HT-29 (cell line): ENCODE results near the gene EML4. TPM values are rescaled to one million over a fixed set of nuclear protein-coding genes. Genes with fewer than 3 reads are reported as not detected.

Source experiments
- DNase-seq: peaks from one replicate; pipeline ENCODE4 v3.0.0-alpha.2; 2015; ENCODE audit warnings: low spot score
- total RNA-seq: library from RNA; depleted of rRNA; stranded (reverse); fragments of >200 nt; shearing (Covaris generic); gene quantifications from 2 replicates; pipeline ENCODE4 v1.2.3, GENCODE V29; 2014

Gene EML4
- total RNA-seq, 1 experiment from 2014 or later, result 80.0 TPM

- DNase-seq, result no peak
Measured at GRCh38 chr2:42350434-42351063, 181.4 kb downstream of the EML4 start.

- no peak for DNase-seq
Measured at GRCh38 chr2:42351864-42352263, 182.7 kb downstream of the EML4 start.

- DNase-seq, result no peak
Measured at GRCh38 chr2:42353792-42354429, 184.8 kb downstream of the EML4 start.

GRCh38 chr2:42359304-42359964 is 190.3 kb downstream of the EML4 start:
- DNase-seq, result no peak

GRCh38 chr2:42359965-42360483 is 190.9 kb downstream of the EML4 start:
- peak; percentile 32 for DNase-seq

GRCh38 chr2:42360493-42360889 is 191.3 kb downstream of the EML4 start:
- no peak for DNase-seq

GRCh38 chr2:42360890-42361727 is 192.0 kb downstream of the EML4 start, which contains the start of gene COX7A2L:
COX7A2L (minus strand) TSS chr2:42361217; CDS start chr2:42361161, 56 bp downstream.
- peak; percentile 97 for DNase-seq

GRCh38 chr2:42361728-42362283 is 192.7 kb downstream of the EML4 start:
- DNase-seq, result no peak

- DNase-seq, result no peak
Measured at GRCh38 chr2:42363413-42363812, 194.3 kb downstream of the EML4 start.

GRCh38 chr2:42364658-42365057 is 195.5 kb downstream of the EML4 start:
- DNase-seq, result no peak

- DNase-seq, result no peak
Measured at GRCh38 chr2:42366411-42366810, 197.3 kb downstream of the EML4 start.

- DNase-seq, result no peak
Measured at GRCh38 chr2:42367835-42368234, 198.7 kb downstream of the EML4 start.

GRCh38 chr2:42368817-42369531 is 199.8 kb downstream of the EML4 start:
- peak; percentile 42 for DNase-seq

- no peak for DNase-seq
Measured at GRCh38 chr2:42369532-42370229, 200.5 kb downstream of the EML4 start.

GRCh38 chr2:42371611-42372473 is 202.7 kb downstream of the EML4 start:
- DNase-seq, result no peak

- no peak for DNase-seq
Measured at GRCh38 chr2:42372474-42373200, 203.5 kb downstream of the EML4 start.

GRCh38 chr2:42376758-42377157 is 207.6 kb downstream of the EML4 start:
- no peak for DNase-seq

GRCh38 chr2:42378415-42378814 is 209.3 kb downstream of the EML4 start:
- DNase-seq, result no peak
